ENCODE results near the gene RELCH.
"Not testable (repeated sequence)": the region's sequence is repeated elsewhere in the genome, so short reads cannot be mapped to it uniquely, and the experiment has no call there.

The RELCH gene

GRCh38 chr18:62186774-62187542 is at the start of gene RELCH, which contains the start of gene PIGN:
RELCH (plus strand) TSS chr18:62187255; CDS start chr18:62187506, 251 bp downstream.
PIGN (minus strand) TSS chr18:62187056; CDS start chr18:62161353, 25,703 bp downstream.
- peak; percentile 100 for DNase-seq

GRCh38 chr18:62138461-62139235 is 48.4 kb upstream of the RELCH start:
- no peak for DNase-seq

GRCh38 chr18:62140259-62140658 is 46.8 kb upstream of the RELCH start:
- no peak for DNase-seq

GRCh38 chr18:62144338-62144737 is 42.7 kb upstream of the RELCH start:
- DNase-seq = no peak

GRCh38 chr18:62151068-62151771 is 35.8 kb upstream of the RELCH start:
- DNase-seq = no peak

- no peak for DNase-seq
Measured at GRCh38 chr18:62152844-62153243, 34.2 kb upstream of the RELCH start.

- DNase-seq = no peak
Measured at GRCh38 chr18:62157843-62158242, 29.2 kb upstream of the RELCH start.

GRCh38 chr18:62164310-62164709 is 22.7 kb upstream of the RELCH start:
- no peak for DNase-seq

- no peak for DNase-seq
Measured at GRCh38 chr18:62164855-62165487, 22.1 kb upstream of the RELCH start.

GRCh38 chr18:62165583-62165982 is 21.5 kb upstream of the RELCH start:
- DNase-seq = no peak

- DNase-seq = not testable (repeated sequence)
Measured at GRCh38 chr18:62166524-62166923, 20.5 kb upstream of the RELCH start.

GRCh38 chr18:62170857-62171256 is 16.2 kb upstream of the RELCH start:
- DNase-seq = no peak

- no peak for DNase-seq
Measured at GRCh38 chr18:62172298-62172697, 14.8 kb upstream of the RELCH start.

- no peak for DNase-seq
Measured at GRCh38 chr18:62175521-62175920, 11.5 kb upstream of the RELCH start.

- DNase-seq = no peak
Measured at GRCh38 chr18:62177271-62177670, 9.8 kb upstream of the RELCH start.

GRCh38 chr18:62179213-62179612 is 7.8 kb upstream of the RELCH start:
- DNase-seq = no peak

GRCh38 chr18:62182220-62182619 is 4.8 kb upstream of the RELCH start:
- no peak for DNase-seq

- peak; percentile 60 for DNase-seq
Measured at GRCh38 chr18:62183578-62184195, 3.4 kb upstream of the RELCH start.

- peak; percentile 80 for DNase-seq
Measured at GRCh38 chr18:62186499-62186773, 619 bp upstream of the RELCH start.

GRCh38 chr18:62187543-62188510 is 772 bp downstream of the RELCH start:
- DNase-seq = peak; percentile 42

- DNase-seq = no peak
Measured at GRCh38 chr18:62189208-62189607, 2.2 kb downstream of the RELCH start.

- no peak for DNase-seq
Measured at GRCh38 chr18:62196079-62196478, 9.0 kb downstream of the RELCH start.
